22Rv1 (cell line): ENCODE data around the gene ARL6IP6.

Experiments used
- H3K27ac ChIP-seq: fragments of 450-650 bp; 2 replicates; pipeline ENCODE4 v1.5.1; 2017
- CTCF ChIP-seq: fragments of 450-650 bp; IDR thresholded peaks from 2 replicates; pipeline ENCODE4 v1.5.1; 2017; ENCODE audit warnings: mild to moderate bottlenecking
- ZFX ChIP-seq: fragments of 450-650 bp; IDR thresholded peaks from 2 replicates; pipeline ENCODE4 v1.6.1; 2017; ENCODE audit warnings: antibody characterized with exemption, borderline replicate concordance

Gene ARL6IP6

GRCh38 chr2:152782171-152782570, 63.8 kb downstream of the ARL6IP6 start:
- no peak overlapping the region for H3K27ac ChIP-seq
- TF ChIP-seq ZFX: no peak
- TF ChIP-seq CTCF: no peak

GRCh38 chr2:152790883-152791282, 72.5 kb downstream of the ARL6IP6 start:
- no peak overlapping the region for H3K27ac ChIP-seq
- TF ChIP-seq ZFX (no peak), CTCF (no peak)

- no peak overlapping the region for H3K27ac ChIP-seq
These were observed 73.6 kb downstream of the ARL6IP6 start for GRCh38 chr2:152791979-152792378.

GRCh38 chr2:152792974-152793373, 74.6 kb downstream of the ARL6IP6 start:
- TF ChIP-seq CTCF (no peak), ZFX (no peak)
- no peak overlapping the region for H3K27ac ChIP-seq

More at GRCh38 chr2:152791979-152792378, 73.6 kb downstream of the ARL6IP6 start:
- TF ChIP-seq CTCF (no peak), ZFX (no peak)

GRCh38 chr2:152796941-152797340, 78.5 kb downstream of the ARL6IP6 start:
- no peak for TF ChIP-seq ZFX
- TF ChIP-seq CTCF: no peak
- H3K27ac ChIP-seq: no peak overlapping the region

- TF ChIP-seq ZFX (no peak), CTCF (no peak)
- H3K27ac ChIP-seq: no peak overlapping the region
These were observed 86.4 kb downstream of the ARL6IP6 start for GRCh38 chr2:152804687-152805408.

GRCh38 chr2:152811916-152812315, 93.5 kb downstream of the ARL6IP6 start:
- H3K27ac ChIP-seq: no peak overlapping the region
- no peak for TF ChIP-seq ZFX
- no peak for TF ChIP-seq CTCF
